HG03457 (cell line): ENCODE measurements around the gene MGAT2.
"Not testable (repeated sequence)": the region's sequence is repeated elsewhere in the genome, so short reads cannot be mapped to it uniquely, and the experiment has no call there.

Experiments
- ATAC-seq: cut with Tn5 transposase; IDR thresholded peaks from one replicate; pipeline ENCODE4 v1.9.1; 2021; ENCODE audit warnings: moderate number of reproducible peaks; ENCODE audit not compliant: unreplicated experiment

The MGAT2 gene

GRCh38 chr14:49620182-49621113 lies at the start of gene MGAT2, which contains the start of gene RPL36AL:
TSS of gene MGAT2 (plus strand) at chr14:49620799. CDS start at chr14:49621269, 470 bp downstream.
TSS of gene RPL36AL (minus strand) at chr14:49620626. CDS start at chr14:49619104, 1,522 bp downstream.
- ATAC-seq, result peak; percentile 92

GRCh38 chr14:49574038-49574437 lies 46.6 kb upstream of the MGAT2 start:
- ATAC-seq, result no peak

DNA sequence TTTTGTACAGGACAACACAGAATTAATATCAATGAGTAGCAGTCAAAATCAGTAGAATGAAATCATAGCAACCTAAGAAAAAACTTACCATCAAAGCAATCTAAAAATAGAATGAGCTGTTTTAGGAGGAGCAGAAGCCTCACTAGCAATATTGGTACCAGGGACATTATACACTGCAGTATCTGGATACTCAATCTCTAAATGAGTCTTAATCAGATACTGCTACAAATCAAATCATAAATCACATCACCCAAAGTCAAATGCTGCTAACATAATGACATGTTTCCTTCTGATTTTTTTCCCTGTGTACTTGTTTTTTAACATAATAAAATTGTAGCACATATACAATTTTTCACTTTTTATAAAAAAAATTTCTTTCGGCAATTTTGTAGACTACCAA lies 42.5 kb upstream of the MGAT2 start:
- no peak for ATAC-seq

- ATAC-seq, result no peak
Observed at GRCh38 chr14:49579841-49580240, 40.8 kb upstream of the MGAT2 start.

DNA sequence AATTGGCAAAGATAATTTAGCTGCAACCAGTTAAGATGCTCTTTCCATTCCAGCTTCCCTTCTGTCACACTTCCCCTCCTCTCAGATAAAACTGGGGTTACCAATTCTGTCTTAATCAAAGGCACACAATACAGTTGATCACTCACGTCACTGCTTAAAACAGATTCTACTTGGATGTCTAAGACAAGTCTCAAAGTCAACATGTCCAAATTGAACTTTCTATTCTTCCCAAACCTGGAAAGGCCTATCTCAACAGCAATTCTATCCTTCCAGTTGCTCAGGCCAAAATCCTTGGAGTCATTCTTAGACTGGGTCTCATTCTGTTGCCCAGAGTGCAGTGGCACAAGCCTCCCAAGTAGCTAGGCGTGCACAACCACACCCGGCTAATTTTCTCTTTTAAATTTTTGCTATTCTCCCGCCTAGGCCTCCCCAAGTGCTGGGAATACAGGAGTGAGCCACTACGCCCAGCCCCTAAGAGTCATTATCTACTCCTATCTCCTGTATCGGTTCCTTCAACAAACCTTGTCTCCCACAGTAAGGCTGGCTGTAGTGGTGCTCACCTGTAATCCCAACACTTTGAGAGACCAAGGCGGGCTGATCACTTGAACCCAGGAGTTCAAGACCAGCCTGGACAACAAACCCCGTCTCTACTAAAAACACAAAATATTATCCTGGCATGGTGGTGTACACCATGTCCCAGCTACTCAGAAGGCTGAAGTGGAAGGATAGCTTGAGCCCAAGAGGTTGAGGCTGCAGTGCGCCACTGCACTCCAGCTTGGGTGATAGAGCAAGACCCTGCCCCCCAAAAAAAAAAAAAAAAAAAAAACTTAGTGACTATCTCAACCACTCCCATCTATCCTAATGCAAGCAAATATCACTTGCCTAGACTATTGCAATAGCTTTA lies 39.1 kb upstream of the MGAT2 start:
- ATAC-seq, result no peak

- ATAC-seq, result no peak
Observed at GRCh38 chr14:49582113-49582977, 38.3 kb upstream of the MGAT2 start.

DNA sequence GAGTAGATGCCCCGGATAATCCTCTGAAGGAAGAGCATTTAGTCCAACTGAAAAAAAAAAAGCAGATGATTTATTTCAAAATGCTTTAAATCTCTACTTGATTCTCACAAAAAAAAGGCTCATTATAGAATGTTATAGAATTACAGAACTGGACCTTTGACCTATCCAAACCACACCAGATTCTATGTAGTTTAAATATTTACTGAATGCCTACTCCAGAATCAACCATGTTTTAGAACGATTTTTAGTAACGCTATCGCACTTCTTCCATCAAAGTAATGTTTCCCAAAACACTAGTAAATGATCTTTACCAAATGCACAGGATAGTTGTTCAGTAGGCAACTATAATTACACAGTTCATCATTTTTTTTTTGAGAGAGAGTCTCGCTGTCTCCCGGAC lies 37.0 kb upstream of the MGAT2 start:
- ATAC-seq, result no peak

DNA sequence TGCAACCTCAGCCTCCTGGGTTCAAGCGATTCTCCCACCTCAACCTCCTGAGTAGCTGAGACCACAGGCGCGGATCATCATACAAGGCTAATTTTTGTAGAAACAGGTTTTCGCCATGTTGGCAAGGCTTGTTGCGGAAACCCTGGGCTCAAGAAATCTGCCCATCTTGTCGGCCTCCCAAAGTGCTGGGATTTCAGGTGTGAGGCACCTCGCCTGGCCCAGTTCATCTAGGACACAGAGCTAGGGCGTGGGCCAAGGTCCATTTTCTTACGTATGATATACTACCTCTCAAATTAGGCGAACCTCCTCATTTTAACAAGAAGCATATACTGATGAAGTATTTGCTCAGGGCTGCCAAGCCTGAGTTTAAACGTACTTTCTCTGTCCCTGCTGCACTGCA lies 36.5 kb upstream of the MGAT2 start:
- no peak for ATAC-seq

DNA sequence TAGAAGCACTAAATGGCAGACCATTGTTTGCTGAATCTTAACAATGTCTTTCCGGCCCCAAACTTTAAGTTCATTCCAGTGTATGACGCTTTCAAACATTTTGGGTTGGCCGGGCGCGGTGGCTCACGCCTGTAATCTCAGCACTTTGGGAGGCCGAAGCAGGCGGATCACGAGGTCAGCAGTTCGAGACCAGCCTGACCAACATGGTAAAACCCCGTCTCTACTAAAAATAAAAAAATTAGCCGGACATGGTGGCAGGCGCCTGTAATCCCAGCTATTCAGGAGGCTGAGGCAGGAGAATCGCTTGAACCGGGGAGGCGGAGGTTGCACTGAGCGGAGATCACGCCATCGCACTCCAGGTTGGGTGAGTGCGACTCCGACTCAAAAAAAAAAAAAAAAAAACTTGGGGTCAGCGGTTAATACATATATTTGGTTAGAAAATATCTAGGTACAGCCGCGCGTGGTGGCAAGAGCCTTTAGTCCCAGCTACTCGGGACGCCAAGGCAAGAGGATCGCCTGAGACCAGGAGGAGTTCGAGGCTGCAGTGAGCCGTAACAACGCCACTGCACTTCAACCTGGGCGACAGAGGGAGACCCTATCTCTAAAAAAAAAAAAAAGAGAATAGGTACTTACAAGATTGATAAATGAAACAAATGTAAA lies 35.5 kb upstream of the MGAT2 start:
- not testable (repeated sequence) for ATAC-seq

DNA sequence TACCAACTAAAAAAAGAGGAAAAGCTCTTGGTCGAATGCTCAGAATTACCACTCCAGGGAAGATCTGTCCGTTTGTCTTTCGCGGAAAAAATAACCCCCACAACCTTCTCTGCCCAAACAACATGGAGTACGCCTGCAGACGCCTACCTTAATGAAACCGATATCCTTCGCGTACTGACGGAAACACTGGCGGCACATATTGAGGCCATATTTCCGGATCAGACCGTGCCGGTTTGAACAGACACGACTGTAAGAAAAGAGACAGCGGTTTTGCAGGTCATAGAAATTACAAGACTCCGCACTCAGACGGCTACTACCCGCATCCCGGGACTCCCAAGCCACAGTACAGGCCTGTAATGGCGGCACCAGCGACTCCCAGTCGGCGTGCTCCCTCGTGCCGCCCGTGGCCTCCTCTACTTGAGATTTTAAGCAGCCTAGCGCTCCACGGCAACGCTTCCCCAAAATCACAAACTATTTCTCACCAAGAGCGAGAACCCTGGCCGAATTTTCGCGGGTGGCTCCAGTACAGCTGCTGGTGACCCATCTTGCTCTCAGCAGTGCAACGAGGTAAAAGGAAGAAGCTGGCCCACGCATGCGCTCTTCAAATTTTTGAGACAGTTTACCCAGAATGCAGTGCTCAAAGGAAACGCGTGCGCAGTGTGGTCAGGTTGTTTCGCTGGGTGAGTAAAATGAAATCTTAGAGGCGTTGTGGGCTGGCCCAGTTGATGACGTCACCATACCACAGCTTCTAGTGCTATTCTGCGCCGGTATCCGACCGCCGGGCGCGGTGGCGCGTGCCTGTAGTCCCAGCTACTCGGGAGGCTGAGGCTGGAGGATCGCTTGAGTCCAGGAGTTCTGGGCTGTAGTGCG lies 34.6 kb upstream of the MGAT2 start, which contains the start of gene RPS29:
RPS29 (minus strand) TSS at position 578 of the 870 bp plus-strand sequence; CDS start at position 544, 34 bp downstream.
- ATAC-seq, result peak; percentile 84

GRCh38 chr14:49586673-49587460 lies 33.7 kb upstream of the MGAT2 start:
- ATAC-seq, result peak; percentile 19

DNA sequence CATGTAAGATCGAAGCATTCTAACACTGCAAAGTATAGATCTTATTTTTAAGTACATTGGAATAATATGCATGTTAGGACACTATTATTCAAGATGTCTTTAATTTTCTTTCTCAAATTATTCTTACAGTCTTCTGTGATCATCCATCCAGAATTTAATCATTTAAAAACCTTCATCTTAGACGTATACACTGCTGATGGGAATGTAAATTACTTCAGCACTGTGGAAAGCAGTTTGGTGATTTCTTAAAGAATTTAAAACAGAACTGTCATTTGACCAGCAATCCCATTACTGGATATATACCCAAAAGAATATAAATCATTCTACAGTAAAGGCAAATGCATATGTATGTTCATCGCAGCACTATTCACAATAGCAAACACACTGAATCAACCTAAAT lies 31.2 kb upstream of the MGAT2 start:
- ATAC-seq, result no peak

GRCh38 chr14:49593016-49593415 lies 27.6 kb upstream of the MGAT2 start:
- peak; percentile 33 for ATAC-seq

- no peak for ATAC-seq
Observed at GRCh38 chr14:49594347-49595091, 26.1 kb upstream of the MGAT2 start.

DNA sequence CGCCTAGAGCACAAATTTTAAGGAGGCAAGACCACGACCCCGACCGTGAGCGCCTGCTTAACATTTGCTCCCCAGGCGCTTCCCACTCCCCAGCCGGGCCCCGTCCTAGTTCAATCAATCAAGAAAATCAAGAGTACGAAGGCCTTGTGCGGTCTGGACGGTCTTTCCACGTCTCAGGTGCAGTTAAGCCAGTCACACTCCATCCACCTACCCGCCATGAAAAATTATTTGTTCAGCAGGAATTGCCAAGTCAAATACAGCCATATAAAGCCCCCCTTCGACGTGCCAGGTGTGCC lies 22.5 kb upstream of the MGAT2 start:
- no peak for ATAC-seq

GRCh38 chr14:49598485-49599300 lies 21.9 kb upstream of the MGAT2 start, which contains the start of gene LRR1:
TSS of gene LRR1 (plus strand) at chr14:49598940. CDS start at chr14:49599021, 81 bp downstream.
- ATAC-seq, result peak; percentile 43

DNA sequence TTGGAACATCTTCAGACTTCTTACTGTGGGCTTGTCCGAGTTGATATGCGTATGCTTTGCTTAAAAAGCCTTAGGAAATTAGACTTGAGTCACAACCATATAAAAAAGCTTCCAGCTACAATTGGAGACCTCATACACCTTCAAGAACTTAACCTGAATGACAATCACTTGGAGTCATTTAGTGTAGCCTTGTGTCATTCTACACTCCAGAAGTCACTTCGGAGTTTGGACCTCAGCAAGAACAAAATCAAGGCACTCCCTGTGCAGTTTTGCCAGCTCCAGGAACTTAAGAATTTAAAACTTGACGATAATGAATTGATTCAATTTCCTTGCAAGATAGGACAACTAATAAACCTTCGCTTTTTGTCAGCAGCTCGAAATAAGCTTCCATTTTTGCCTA lies 13.0 kb upstream of the MGAT2 start:
- no peak for ATAC-seq
